BLaER1 (cell line): ENCODE measurements around the gene PLAC1.

Experiments used
- H3K27ac ChIP-seq: shearing (Covaris generic); formaldehyde crosslinking; 2 replicates; pipeline ENCODE4 v1.8.1; 2022
- H3K27me3 ChIP-seq: shearing (Covaris generic); formaldehyde crosslinking; 2 replicates; pipeline ENCODE4 v1.8.1; 2022
- H3K36me3 ChIP-seq: shearing (Covaris generic); formaldehyde crosslinking; 2 replicates; pipeline ENCODE4 v1.8.1; 2022
- H3K4me1 ChIP-seq: shearing (Covaris generic); formaldehyde crosslinking; 2 replicates; pipeline ENCODE4 v1.8.1; 2022
- H3K4me2 ChIP-seq: shearing (Covaris generic); formaldehyde crosslinking; 2 replicates; pipeline ENCODE4 v1.8.1; 2022
- H3K4me3 ChIP-seq: shearing (Covaris generic); formaldehyde crosslinking; 2 replicates; pipeline ENCODE4 v1.8.1; 2022
- H3K9ac ChIP-seq: shearing (Covaris generic); formaldehyde crosslinking; 2 replicates; pipeline ENCODE4 v1.8.1; 2022
- H3K9me3 ChIP-seq: shearing (Covaris generic); formaldehyde crosslinking; 2 replicates; pipeline ENCODE4 v1.8.1; 2022
- H4K20me1 ChIP-seq: shearing (Covaris generic); formaldehyde crosslinking; 2 replicates; pipeline ENCODE4 v1.8.1; 2022
- Cebpa-rat ChIP-seq: shearing (Covaris generic); IDR thresholded peaks from 2 replicates; pipeline ENCODE4 v1.8.1; 2022

PLAC1 gene

DNA sequence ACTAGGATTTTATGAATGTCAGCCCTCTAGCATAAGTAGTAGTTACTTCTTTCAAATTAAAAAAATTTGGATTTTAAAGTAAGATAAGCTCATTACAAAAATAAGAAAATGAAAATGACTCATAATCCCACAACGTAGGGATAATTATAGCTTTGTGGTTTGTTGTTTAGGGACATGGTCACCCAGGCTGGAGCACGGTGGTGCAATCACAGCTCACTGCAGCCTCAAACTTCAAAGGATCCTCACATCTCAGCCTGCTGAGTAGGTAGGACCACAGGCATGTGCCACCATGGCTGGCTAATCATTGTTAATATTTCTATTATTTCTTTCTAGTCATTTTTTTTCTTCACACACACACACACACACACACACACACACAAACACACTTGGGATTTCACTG is 57.6 kb downstream of the PLAC1 start:
- no peak overlapping the region for H3K4me3 ChIP-seq
- H3K36me3 ChIP-seq = no peaks in the 10 kb centered on the region
- no peak overlapping the region for H3K27ac ChIP-seq
- peaks cover 73% of the 10 kb centered on the region for H3K27me3 ChIP-seq
- H3K9me3 ChIP-seq = peaks cover 10% of the 10 kb centered on the region; the same call in 1 of the 2 replicates
- no peak overlapping the region for H3K9ac ChIP-seq
- no peaks in the 10 kb centered on the region for H4K20me1 ChIP-seq
- no peak for TF ChIP-seq Cebpa-rat
- H3K4me2 ChIP-seq = peak overlapping the region; percentile 13; the same call in 1 of the 2 replicates
- peaks cover 10% of the 10 kb centered on the region for H3K4me1 ChIP-seq

DNA sequence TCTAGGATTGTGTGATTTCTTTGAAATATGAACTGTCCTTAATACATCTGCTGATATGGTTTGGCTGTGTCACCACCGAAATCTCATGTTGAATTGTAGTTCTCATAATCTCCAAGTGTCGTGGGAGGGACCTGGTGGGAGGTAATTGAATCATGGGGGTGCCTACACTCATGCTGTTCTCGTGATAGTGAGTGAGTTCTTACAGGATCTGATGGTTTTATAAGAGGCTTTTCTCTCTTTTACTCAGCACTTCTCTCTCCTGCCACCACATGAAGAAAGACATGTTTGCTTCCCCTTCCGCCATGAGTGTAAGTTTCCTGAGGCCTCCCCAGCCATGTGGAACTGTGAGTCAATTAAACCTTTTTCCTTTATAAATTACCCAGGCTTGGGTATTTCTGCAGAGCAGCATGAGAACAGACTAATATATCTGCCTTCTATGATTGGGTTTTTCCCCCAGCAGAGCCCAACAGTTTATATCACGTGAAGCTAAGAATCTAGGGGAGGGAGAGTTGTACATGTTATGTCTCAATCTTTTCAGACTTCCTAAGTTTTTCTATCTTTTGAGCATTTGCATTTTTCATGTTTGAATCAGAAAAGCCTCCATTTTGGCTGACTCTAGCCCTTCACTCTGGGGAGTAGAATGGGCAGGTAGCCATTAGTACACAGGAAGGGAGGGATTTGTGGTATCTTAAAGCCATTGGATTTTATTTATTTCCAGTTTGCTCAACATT is 58.9 kb downstream of the PLAC1 start:
- Histone ChIP-seq H3K27me3 (peaks cover 67% of the 10 kb centered on the region), H4K20me1 (no peaks in the 10 kb centered on the region), H3K4me3 (no peak overlapping the region), H3K9ac (no peak overlapping the region), H3K27ac (no peak overlapping the region), H3K4me2 (no peak overlapping the region), H3K36me3 (no peaks in the 10 kb centered on the region), H3K9me3 (peaks cover 10% of the 10 kb centered on the region; the same call in 1 of the 2 replicates), H3K4me1 (peaks cover 10% of the 10 kb centered on the region)
- no peak for TF ChIP-seq Cebpa-rat

DNA sequence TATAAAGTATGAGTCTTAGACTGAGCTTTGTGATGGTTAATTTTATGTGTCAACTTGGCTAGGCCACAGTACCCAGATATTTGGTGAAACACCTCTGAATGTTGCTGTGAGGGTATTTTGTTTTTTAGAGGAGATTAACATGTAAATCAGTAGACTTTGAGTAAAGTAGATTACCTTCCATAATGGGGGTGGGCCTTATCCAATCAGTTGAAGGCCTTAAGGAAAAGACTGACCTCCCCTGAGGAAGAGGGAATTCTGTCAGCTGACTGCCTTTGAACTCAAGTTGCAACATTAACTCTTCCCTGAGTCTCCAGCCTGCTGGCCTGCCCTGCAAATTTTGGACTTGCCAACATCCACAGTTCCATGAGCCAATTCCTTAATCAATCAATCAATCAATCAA is 66.0 kb downstream of the PLAC1 start:
- no peak for TF ChIP-seq Cebpa-rat
- H3K4me1 ChIP-seq = no peaks in the 10 kb centered on the region
- H3K9ac ChIP-seq = no peak overlapping the region
- H3K27ac ChIP-seq = no peak overlapping the region
- no peaks in the 10 kb centered on the region for H3K9me3 ChIP-seq
- H3K27me3 ChIP-seq = peaks cover 72% of the 10 kb centered on the region
- no peak overlapping the region for H3K4me3 ChIP-seq
- H3K4me2 ChIP-seq = no peak overlapping the region
- H3K36me3 ChIP-seq = no peaks in the 10 kb centered on the region
- no peaks in the 10 kb centered on the region for H4K20me1 ChIP-seq

DNA sequence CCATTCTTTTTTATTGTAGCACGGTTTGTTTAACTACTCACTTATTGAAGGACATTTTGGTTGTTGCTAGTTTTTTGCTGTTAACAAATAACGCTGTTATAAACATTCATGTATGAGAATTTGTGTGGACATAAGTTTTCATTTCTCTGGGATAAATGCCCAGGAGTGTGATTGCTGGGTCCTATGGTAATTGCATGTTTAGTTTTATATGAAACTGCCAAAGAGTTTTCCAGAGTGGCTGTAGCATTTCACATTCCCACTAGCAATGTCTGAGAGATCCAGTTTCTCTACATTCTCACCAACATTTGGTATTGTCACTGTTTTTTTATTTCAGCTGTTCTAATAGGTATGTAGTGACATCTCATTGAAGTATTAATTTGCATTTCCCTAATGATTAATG is 66.8 kb downstream of the PLAC1 start:
- no peak for TF ChIP-seq Cebpa-rat
- Histone ChIP-seq H3K27me3 (peaks cover 72% of the 10 kb centered on the region), H3K36me3 (no peaks in the 10 kb centered on the region), H3K4me1 (no peaks in the 10 kb centered on the region), H4K20me1 (no peaks in the 10 kb centered on the region), H3K4me3 (no peak overlapping the region), H3K9ac (no peak overlapping the region), H3K4me2 (no peak overlapping the region), H3K27ac (no peak overlapping the region), H3K9me3 (no peaks in the 10 kb centered on the region)

DNA sequence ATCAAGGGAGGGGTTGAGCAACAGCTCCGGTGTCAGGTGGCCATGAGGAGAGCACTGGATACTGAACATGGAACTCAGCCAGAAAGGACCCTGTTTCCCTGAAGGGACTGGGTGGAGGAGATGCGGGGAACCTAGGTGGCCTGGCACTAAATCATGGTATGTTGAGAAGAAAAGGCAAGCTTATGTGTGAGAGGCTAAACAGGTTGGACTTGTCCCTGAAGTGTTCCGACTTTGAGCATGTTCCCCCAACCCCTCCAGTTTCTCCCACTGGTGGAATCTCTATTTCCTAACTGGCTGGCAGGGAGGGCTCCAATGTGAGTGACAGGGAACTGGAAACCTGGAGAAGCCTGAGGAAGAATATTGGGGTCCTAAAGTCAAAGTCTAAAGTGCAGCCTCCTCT is 69.5 kb downstream of the PLAC1 start:
- Histone ChIP-seq H4K20me1 (no peaks in the 10 kb centered on the region), H3K36me3 (no peaks in the 10 kb centered on the region), H3K27me3 (peaks cover 83% of the 10 kb centered on the region), H3K27ac (no peak overlapping the region), H3K9ac (no peak overlapping the region), H3K4me2 (no peak overlapping the region), H3K9me3 (no peaks in the 10 kb centered on the region), H3K4me1 (no peaks in the 10 kb centered on the region), H3K4me3 (no peak overlapping the region)
- TF ChIP-seq Cebpa-rat = no peak

DNA sequence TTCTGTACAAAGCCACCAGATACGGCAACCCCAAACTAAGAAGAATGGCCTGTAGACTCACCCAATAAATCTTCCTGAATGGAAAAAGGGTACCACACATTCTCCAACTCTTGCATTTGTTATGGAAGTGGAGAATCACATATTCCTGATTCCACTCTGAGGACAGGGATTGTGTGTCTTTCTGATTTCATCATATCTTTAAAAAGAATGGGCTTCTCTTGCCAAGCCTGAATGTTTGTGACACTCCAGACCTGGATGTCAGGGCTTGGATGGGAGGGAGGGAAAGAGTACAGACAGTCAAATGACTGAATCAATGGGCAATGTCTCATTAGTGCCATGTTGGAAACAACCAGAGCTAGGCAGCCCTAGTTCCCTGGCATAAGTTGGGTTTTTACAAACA is 77.4 kb downstream of the PLAC1 start:
- Histone ChIP-seq H4K20me1 (no peaks in the 10 kb centered on the region), H3K27ac (no peak overlapping the region), H3K9me3 (no peaks in the 10 kb centered on the region), H3K4me2 (no peak overlapping the region), H3K36me3 (no peaks in the 10 kb centered on the region), H3K9ac (no peak overlapping the region), H3K4me3 (no peak overlapping the region), H3K4me1 (no peaks in the 10 kb centered on the region), H3K27me3 (peaks cover 83% of the 10 kb centered on the region)
- no peak for TF ChIP-seq Cebpa-rat

DNA sequence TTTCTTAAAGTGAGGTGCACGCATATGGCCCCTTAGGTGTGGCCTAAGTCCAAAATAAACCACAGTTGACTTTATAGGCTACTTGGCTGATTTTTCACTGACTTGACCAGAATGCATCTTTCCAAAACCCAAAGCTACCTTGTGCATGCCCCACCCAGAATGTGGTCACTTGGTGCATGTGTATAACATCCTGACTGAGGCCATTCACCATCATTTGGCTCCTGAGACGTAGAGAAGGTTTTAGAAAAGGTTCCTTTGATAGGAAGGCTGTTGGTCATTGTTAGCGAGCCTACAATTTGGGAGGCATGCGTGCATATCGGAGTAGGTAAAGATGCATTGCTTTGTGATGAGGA is 84.6 kb downstream of the PLAC1 start:
- peaks cover 82% of the 10 kb centered on the region for H3K27me3 ChIP-seq
- no peak overlapping the region for H3K4me2 ChIP-seq
- no peaks in the 10 kb centered on the region for H3K4me1 ChIP-seq
- peaks cover 7% of the 10 kb centered on the region; the same call in 1 of the 2 replicates for H4K20me1 ChIP-seq
- no peaks in the 10 kb centered on the region for H3K9me3 ChIP-seq
- H3K27ac ChIP-seq = no peak overlapping the region
- no peak overlapping the region for H3K4me3 ChIP-seq
- no peaks in the 10 kb centered on the region for H3K36me3 ChIP-seq
- no peak overlapping the region for H3K9ac ChIP-seq
- TF ChIP-seq Cebpa-rat = no peak

DNA sequence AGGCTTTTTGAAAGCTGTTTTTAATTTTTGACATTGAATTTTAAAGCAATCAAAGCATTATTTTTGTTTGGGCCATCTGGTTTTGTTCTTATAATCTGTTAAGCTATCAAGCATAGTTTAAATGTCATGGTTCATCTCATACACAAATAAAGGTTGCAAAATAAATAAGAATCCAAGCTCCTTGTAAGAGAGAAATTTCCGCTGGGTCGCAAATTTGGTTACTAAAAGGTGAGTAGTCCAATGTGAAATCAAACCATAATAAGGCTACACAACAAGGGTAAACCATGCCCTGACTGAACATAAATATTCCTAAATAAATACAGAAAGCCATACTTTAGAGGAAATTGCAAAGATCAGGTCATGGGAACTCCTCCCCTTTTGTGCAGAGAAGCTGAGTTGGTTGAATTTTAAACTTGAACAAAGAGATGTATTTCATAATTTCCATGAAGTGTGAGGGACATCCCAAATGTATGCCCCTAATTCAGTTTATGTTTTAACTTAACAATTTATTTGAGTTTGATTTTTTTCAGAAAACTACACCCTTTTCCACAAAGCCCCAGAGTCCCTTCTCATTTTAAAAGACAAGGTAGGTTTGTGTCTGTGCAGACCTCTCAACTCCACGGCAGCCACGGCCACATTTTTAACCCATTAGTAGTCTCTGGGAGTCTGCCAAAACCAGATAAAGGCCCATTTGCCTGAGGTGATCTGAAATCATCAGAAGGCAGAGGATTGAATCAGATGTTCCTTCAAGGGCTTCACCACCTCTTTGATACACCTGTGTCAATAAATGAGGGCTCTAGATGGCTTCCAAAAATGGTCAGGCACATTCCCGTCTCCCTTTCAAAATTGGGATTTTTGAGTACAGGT is 85.2 kb downstream of the PLAC1 start:
- H3K4me2 ChIP-seq = no peak overlapping the region
- H3K9ac ChIP-seq = no peak overlapping the region
- no peak overlapping the region for H3K4me3 ChIP-seq
- no peaks in the 10 kb centered on the region for H3K4me1 ChIP-seq
- TF ChIP-seq Cebpa-rat = no peak
- no peaks in the 10 kb centered on the region for H3K9me3 ChIP-seq
- H3K27me3 ChIP-seq = peaks cover 85% of the 10 kb centered on the region
- no peak overlapping the region for H3K27ac ChIP-seq
- peaks cover 7% of the 10 kb centered on the region; the same call in 1 of the 2 replicates for H4K20me1 ChIP-seq
- H3K36me3 ChIP-seq = no peaks in the 10 kb centered on the region

DNA sequence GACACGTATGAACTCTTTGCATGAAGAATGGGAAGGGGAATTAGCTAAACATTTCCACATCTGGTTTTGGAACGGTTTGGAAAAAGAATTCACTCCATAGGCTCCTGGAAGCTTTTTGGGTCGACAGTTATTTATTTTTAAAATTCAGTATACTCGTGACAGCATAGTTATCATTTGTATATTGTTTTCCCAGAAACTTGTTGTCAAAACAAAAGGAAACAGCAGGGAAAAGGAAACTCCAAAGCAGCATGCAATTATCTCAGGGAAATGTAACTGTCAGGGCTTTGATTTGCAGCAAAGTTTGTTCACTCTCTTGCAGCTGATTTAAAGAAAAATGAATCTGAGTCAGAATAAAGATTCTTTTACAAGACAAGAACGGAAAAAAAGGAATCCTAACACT is 86.5 kb downstream of the PLAC1 start:
- Histone ChIP-seq H3K27ac (no peak overlapping the region), H3K36me3 (no peaks in the 10 kb centered on the region), H3K4me1 (no peaks in the 10 kb centered on the region), H3K9ac (no peak overlapping the region), H3K4me3 (no peak overlapping the region), H3K27me3 (peaks cover 82% of the 10 kb centered on the region), H4K20me1 (peaks cover 7% of the 10 kb centered on the region; the same call in 1 of the 2 replicates), H3K9me3 (no peaks in the 10 kb centered on the region), H3K4me2 (no peak overlapping the region)
- TF ChIP-seq Cebpa-rat = no peak

DNA sequence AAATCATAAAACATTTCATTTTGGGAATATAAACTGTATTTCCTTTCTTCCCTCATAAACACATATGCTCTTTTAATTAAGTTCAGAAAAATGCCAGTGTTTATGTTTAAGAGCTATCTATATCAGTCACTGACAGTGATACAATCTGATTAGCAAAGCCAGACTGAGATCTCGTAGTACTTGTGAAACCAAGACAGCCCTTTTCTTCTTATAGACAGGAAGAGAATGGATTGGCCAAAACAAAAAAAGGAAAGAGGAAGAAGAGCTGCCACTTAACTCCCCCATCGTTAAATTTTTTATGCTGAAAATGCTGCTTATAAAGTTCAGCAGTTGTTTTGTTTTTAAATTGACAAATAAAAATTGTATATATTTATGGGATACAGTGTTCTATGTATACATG is 87.4 kb downstream of the PLAC1 start:
- no peak for TF ChIP-seq Cebpa-rat

More for the DNA sequence above, 87.4 kb downstream of the PLAC1 start:
- Histone ChIP-seq H3K4me3 (no peak overlapping the region), H3K9me3 (no peaks in the 10 kb centered on the region), H3K4me2 (no peak overlapping the region), H4K20me1 (peaks cover 7% of the 10 kb centered on the region; the same call in 1 of the 2 replicates), H3K27ac (no peak overlapping the region), H3K4me1 (no peaks in the 10 kb centered on the region), H3K27me3 (peaks cover 87% of the 10 kb centered on the region), H3K36me3 (no peaks in the 10 kb centered on the region), H3K9ac (no peak overlapping the region)
